Epithelial cell of proximal tubule (primary cell): ENCODE data around the gene CCDC61. TPM values are rescaled to one million over a fixed set of nuclear protein-coding genes. Genes with fewer than 3 reads are reported as not detected.

ENCODE experiments used
- DNase-seq: peaks from one replicate; pipeline ENCODE4 v3.0.0-alpha.2; 2011; ENCODE audit warnings: low read depth
- H3K4me3 ChIP-seq: 2 replicates; pipeline ENCODE4 v1.5.1; 2011; ENCODE audit warnings: low read depth, mild to moderate bottlenecking, low read length
- CTCF ChIP-seq: conservative IDR thresholded peaks from 2 replicates; pipeline ENCODE4 v1.5.1; 2012; ENCODE audit warnings: low read depth, mild to moderate bottlenecking, low read length
- total RNA-seq: library from RNA; depleted of rRNA; stranded (reverse); fragments of >200 nt; gene quantifications from 2 replicates; pipeline ENCODE4 v1.2.3, GENCODE V29; 2015

Gene CCDC61
- total RNA-seq, 1 donor from 2014 or later = 10.1 TPM

GRCh38 chr19:45990113-45990728 lies 5.0 kb upstream of the CCDC61 start:
- DNase-seq = no peak
- TF ChIP-seq CTCF = no peak
- no peak overlapping the region for H3K4me3 ChIP-seq

GRCh38 chr19:45994456-45994997 lies 740 bp upstream of the CCDC61 start:
- H3K4me3 ChIP-seq = peak overlapping the region; percentile 76
- DNase-seq = no peak
- TF ChIP-seq CTCF = no peak

- DNase-seq = no peak
- peak overlapping the region; percentile 74 for H3K4me3 ChIP-seq
- TF ChIP-seq CTCF = no peak
Measured at GRCh38 chr19:45995715-45996385, 583 bp downstream of the CCDC61 start.

GRCh38 chr19:45996933-45997332 lies 1.7 kb downstream of the CCDC61 start:
- H3K4me3 ChIP-seq = no peak overlapping the region
- TF ChIP-seq CTCF = no peak
- DNase-seq = no peak

GRCh38 chr19:45998834-45999233 lies 3.6 kb downstream of the CCDC61 start:
- no peak overlapping the region for H3K4me3 ChIP-seq
- no peak for TF ChIP-seq CTCF
- DNase-seq = no peak

- TF ChIP-seq CTCF = no peak
- DNase-seq = no peak
- no peak overlapping the region for H3K4me3 ChIP-seq
Measured at GRCh38 chr19:45999653-46000121, 4.4 kb downstream of the CCDC61 start.
